Skin of body (tissue), 2 donors: ENCODE data around the gene SCUBE1. TPM values are rescaled to one million over a fixed set of nuclear protein-coding genes. Genes with fewer than 3 reads are reported as not detected.

Experiments used
- DNase-seq: peaks from one replicate; lab custom pipeline; 2025; lab: John Stamatoyannopoulos, UW
- total RNA-seq: library from RNA; depleted of rRNA; stranded (reverse); fragments of >200 nt; gene quantifications from one replicate; pipeline ENCODE4 v1.2.3, GENCODE V29; 2014

SCUBE1 gene
- total RNA-seq, 1 donor from 2014 or later: 0.20 TPM

DNA sequence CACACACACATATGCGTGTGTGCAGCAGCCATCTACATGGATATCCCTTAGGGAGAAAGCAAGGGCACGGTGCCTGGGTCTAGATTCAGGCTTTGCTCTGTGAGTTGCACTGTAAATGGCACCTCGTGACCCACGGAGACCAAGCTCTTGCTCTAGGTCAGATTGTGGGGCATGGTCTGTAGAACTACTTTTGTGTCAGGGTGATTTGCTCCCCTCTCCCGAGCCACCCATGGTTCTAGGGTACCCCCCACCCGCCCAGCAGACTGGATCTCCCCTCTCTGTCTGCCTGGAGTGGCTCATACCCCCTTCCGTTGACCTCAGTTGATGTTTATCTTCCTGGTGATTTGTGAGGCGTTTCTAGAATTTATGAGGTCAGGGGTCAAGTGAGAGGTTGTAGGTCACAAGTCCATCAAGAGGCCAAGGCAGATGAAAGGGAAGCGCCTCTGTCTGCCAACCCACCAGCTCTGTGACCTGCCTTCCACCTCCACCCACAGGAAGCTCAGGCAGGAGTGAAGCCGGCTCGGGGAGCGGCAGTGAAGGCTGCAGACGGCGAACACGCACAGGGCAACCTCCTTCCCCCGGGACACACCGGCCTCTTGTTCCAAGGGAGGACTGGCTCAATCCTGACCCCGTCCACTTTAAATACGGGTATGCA lies 80.1 kb downstream of the SCUBE1 start:
- no peak for DNase-seq

DNA sequence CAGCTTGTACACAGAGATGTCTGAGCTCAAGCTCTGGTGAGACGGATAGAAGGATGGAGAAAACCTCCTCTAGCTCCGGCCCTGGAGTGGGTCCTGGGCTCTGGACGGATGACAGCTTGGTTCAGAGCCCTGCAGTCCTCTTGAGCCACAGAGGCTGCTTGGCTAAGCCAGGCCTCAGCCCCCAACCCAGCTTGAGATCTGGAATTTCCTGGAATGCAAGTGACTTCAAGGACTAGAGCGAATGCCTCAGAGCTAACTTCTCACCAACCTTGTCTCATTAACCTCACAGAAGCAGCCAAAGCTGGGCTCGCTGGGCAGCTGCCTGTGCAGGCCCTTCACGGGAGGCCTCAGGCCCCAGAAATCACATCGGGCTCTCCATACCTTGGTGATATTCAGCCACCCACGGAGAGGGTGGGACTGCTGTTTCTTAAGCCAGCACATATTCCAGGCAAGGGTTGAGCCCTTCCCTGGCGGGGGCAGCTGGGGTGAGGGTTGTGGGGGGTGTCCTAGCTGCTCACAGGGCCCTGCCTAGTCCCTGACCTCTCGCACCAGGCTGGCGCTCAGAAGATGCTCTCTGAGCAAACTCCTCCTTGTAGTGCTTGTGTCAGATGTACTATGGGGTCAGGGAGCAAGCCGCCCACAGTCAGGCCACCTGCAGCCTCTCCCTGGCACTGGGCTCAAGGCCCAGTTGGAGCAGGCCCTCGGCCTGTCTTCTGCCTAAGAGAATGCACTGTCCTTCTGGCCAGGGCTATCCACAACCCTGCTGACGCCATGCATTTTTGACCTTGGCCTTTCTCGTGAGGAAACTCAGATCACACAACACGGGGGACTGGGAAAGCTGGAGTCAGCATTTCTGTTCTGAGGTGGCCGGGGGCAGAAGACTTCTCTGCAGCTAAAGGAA lies 82.6 kb downstream of the SCUBE1 start:
- no peak for DNase-seq

DNA sequence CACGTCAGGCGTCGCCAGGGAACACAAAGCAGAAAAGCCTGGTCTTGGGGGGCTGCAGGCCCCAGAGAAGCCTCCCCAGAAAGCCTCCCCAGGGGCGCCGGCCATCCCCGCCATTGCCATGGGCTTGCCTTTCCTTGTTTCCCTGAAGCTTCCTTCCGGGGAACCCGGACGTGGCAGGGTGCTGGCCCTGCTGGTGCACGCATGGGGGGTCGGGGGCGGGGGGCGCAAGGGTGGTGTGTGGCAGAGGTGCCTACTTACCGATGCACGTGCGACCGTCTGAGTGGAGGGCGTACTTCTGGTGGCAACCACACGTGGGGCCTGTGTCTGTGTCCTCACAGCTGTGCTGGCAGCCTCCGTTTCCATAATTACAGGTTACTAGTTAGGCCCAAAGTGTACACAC lies 85.2 kb downstream of the SCUBE1 start:
- no peak for DNase-seq

DNA sequence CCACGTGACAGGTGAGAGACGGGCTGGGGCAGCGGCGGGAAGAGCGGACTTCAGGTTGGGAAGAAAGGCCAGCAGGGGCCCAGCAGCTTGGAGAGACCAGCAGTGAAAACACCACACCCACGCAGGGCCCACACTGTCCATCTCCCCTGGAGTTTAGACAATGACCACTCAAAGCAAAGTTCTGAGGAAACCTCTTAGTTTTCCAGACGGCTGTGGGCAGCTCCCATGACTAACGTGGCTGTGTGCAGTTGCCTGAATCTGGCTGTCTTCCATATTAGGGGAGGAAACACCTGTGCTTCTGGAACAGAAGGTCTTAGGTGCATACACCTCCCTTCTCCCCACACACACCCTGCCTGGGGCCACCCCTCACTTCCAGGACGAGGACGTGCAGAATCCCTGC lies 85.6 kb downstream of the SCUBE1 start:
- no peak for DNase-seq

- DNase-seq: no peak
These were observed 86.1 kb downstream of the SCUBE1 start for GRCh38 chr22:43256976-43257545.

- no peak for DNase-seq
These were observed 86.6 kb downstream of the SCUBE1 start for GRCh38 chr22:43256569-43256968.

DNA sequence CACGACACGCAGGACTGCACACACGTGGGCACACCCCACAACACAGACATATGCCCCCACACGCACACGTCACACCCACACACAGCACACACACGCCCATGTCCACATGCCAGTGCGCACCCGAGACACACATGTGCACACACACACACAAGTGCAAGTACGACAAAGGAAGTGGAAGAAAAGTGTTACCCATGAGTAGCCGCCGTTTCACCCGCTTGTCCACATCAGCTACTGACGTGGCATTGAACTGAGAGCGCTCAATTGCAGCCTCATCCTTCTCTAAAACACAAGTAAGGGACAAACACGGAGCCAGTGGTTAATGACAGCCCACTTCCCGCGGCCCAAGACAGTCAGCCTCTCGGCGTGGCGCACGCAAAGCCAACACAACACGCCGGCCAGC lies 87.9 kb downstream of the SCUBE1 start:
- DNase-seq: no peak

GRCh38 chr22:43253839-43254238 lies 89.3 kb downstream of the SCUBE1 start:
- no peak for DNase-seq

- DNase-seq: no peak
These were observed 90.9 kb downstream of the SCUBE1 start for GRCh38 chr22:43252319-43252718.

- DNase-seq: no peak
These were observed 93.2 kb downstream of the SCUBE1 start for GRCh38 chr22:43249789-43250471.

- DNase-seq: no peak
These were observed 95.5 kb downstream of the SCUBE1 start for GRCh38 chr22:43247546-43248260.

DNA sequence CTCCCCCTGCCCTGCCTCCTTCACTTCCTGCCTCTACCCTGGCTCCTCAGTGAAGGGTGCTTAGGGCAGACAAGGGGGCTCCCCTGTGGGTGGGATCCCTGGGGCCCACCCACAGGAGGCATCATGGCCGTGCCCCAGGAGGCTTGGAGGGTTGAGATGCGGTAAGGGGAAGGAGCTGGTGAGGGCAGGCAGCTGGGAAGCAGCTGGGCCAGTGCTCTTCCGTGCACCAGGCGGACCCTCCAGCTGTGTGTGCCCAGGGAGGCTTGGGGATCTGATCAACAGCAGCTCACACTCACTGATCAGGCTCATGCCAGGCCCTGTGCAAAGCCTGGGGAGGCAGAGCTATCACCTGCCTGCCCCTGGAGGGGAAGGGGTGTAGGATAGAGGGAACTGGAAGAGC lies 97.0 kb downstream of the SCUBE1 start:
- no peak for DNase-seq

- no peak for DNase-seq
These were observed 97.5 kb downstream of the SCUBE1 start for GRCh38 chr22:43245717-43246116.

GRCh38 chr22:43244803-43245527 lies 98.2 kb downstream of the SCUBE1 start:
- no peak for DNase-seq

- no peak for DNase-seq
These were observed 98.8 kb downstream of the SCUBE1 start for GRCh38 chr22:43244402-43244801.

- no peak for DNase-seq
These were observed 99.8 kb downstream of the SCUBE1 start for GRCh38 chr22:43243324-43243723.

- no peak for DNase-seq
These were observed 100.5 kb downstream of the SCUBE1 start for GRCh38 chr22:43242627-43243026.

- DNase-seq: no peak
These were observed 101.3 kb downstream of the SCUBE1 start for GRCh38 chr22:43241699-43242386.

- no peak for DNase-seq
These were observed 102.0 kb downstream of the SCUBE1 start for GRCh38 chr22:43241138-43241597.

DNA sequence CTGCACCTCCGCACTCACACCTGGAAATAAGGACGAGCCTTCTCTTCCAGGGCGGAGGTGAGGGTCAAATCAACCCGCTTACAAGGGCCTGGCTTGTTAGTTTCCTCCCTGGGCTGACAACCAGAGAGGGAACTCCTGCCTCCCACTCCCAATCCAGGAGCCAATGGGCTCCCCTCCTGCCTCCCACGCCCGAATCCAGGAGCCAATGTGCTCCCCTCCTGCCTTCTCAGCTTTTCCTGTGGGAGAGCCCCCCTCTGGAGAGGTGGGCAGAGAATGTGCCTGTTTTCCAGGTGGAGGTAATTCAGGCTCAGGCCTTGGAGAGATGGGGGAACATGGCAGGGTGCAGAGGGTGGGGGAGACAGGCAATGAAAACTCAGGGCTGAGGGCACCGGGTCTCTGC lies 102.6 kb downstream of the SCUBE1 start:
- DNase-seq: no peak
